ENCODE data around the gene FBXO41.

DNA sequence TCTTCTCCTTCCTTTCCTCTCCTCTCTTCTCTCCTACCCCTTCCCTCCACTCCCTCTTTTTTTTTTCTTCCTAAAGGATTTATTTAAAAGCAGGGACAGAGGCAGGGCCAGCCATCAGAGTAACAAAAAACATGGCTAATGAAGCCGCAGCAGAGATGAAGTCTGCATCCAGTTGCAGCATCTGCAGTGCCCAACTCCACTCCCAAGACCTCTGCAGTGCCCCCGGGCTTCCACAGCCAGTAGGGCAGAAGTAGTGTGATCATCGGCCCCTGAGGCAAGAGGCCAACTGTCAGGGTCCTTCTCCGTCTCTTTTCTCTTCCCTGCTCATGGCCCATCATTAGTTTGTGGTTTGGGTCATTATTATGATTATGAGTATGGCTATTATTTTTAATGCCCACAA, 13.3 kb upstream of the FBXO41 start:
- TF ChIP-seq, protein P1, sequence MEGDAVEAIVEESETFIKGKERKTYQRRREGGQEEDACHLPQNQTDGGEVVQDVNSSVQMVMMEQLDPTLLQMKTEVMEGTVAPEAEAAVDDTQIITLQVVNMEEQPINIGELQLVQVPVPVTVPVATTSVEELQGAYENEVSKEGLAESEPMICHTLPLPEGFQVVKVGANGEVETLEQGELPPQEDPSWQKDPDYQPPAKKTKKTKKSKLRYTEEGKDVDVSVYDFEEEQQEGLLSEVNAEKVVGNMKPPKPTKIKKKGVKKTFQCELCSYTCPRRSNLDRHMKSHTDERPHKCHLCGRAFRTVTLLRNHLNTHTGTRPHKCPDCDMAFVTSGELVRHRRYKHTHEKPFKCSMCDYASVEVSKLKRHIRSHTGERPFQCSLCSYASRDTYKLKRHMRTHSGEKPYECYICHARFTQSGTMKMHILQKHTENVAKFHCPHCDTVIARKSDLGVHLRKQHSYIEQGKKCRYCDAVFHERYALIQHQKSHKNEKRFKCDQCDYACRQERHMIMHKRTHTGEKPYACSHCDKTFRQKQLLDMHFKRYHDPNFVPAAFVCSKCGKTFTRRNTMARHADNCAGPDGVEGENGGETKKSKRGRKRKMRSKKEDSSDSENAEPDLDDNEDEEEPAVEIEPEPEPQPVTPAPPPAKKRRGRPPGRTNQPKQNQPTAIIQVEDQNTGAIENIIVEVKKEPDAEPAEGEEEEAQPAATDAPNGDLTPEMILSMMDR (conservative IDR thresholded peaks at IDR 0.05), result no peak
- no peak for TF ChIP-seq ZFX (IDR thresholded peaks at IDR 0.05)
